HL-60 (cell line): Measurements from ENCODE around the gene DOCK1.

ENCODE experiments used
- DNase-seq, 2 experiments: peaks; one replicate each; pipeline ENCODE4 v3.0.0-alpha.2; 2010 to 2020; ENCODE audit warnings: low read depth in 1 of 2, low spot score in 1 of 2
- H3K27ac ChIP-seq: fragments of 250-450 bp; sonication (Bioruptor Pico); replicated peaks from 2 replicates; pipeline ENCODE4 v1.5.1; 2020; ENCODE audit warnings: mild to moderate bottlenecking, moderate library complexity
- H3K27me3 ChIP-seq: fragments of 250-450 bp; sonication (Bioruptor Pico); 2 replicates; pipeline ENCODE4 v1.5.1; 2021; ENCODE audit warnings: mild to moderate bottlenecking, moderate library complexity; ENCODE audit not compliant: insufficient read depth, poor library complexity, severe bottlenecking
- H3K4me3 ChIP-seq: replicated peaks from 2 replicates; pipeline ENCODE4 v1.5.1; 2011; ENCODE audit warnings: mild to moderate bottlenecking, control low read depth, low read length; ENCODE audit not compliant: insufficient read depth
- CTCF ChIP-seq: IDR thresholded peaks from one replicate; pipeline ENCODE4 v1.5.1; 2011; ENCODE audit warnings: low read length, control low read depth, inconsistent platforms; ENCODE audit not compliant: insufficient read depth
- GABPA ChIP-seq: IDR thresholded peaks from 2 replicates; pipeline ENCODE4 v1.6.1; 2012; ENCODE audit warnings: low read depth
- POLR2AphosphoS5 ChIP-seq: IDR thresholded peaks from 2 replicates; pipeline ENCODE4 v1.6.1; 2012; ENCODE audit warnings: low read depth
- REST ChIP-seq: IDR thresholded peaks from 2 replicates; pipeline ENCODE4 v1.6.1; 2012; ENCODE audit warnings: low read depth; ENCODE audit not compliant: insufficient replicate concordance
- SPI1 ChIP-seq: IDR thresholded peaks from 2 replicates; pipeline ENCODE4 v1.6.1; 2012; ENCODE audit warnings: low read depth, mild to moderate bottlenecking, borderline replicate concordance

Gene DOCK1

GRCh38 chr10:127047878-127048238 is 142.6 kb downstream of the DOCK1 start:
- H3K4me3 ChIP-seq: no peak overlapping the region
- TF ChIP-seq POLR2AphosphoS5 (no peak), CTCF (no peak), GABPA (no peak), SPI1 (no peak), REST (no peak)
- no peaks in the 10 kb centered on the region for H3K27me3 ChIP-seq
- no peak for DNase-seq
- no peak overlapping the region for H3K27ac ChIP-seq

- H3K4me3 ChIP-seq: no peak overlapping the region
- no peak for DNase-seq
- H3K27me3 ChIP-seq: no peaks in the 10 kb centered on the region
- no peak for TF ChIP-seq POLR2AphosphoS5
- TF ChIP-seq CTCF: no peak
- TF ChIP-seq REST: no peak
- TF ChIP-seq GABPA: no peak
- TF ChIP-seq SPI1: no peak
- H3K27ac ChIP-seq: no peak overlapping the region
Observed at GRCh38 chr10:127048630-127049029, 143.4 kb downstream of the DOCK1 start.

- Histone ChIP-seq H3K27me3 (no peaks in the 10 kb centered on the region), H3K4me3 (no peak overlapping the region), H3K27ac (no peak overlapping the region)
- TF ChIP-seq CTCF (no peak), SPI1 (no peak), REST (no peak), GABPA (no peak), POLR2AphosphoS5 (no peak)
- no peak for DNase-seq
Observed at GRCh38 chr10:127052001-127052400, 146.8 kb downstream of the DOCK1 start.
